OCI-LY3 (cell line): ENCODE measurements around the gene SLC39A6.
A peak's percentile ranks its signal among the peaks of the same experiment; 100 is the strongest.

Experiments
- H2AFZ ChIP-seq: fragments of 200-600, 300-600 bp; shearing (Covaris generic); 2 replicates; pipeline ENCODE4 v1.6.0; 2014; ENCODE audit warnings: antibody characterized with exemption, low read depth, low read length
- H3K27ac ChIP-seq: fragments of 200-600, 300-600 bp; sonication (generic); 2 replicates; pipeline ENCODE4 v1.5.1; 2014; ENCODE audit warnings: mild to moderate bottlenecking, low read length, moderate library complexity, mixed read lengths
- H3K27me3 ChIP-seq: fragments of 200-600, 300-600 bp; sonication (generic); 2 replicates; pipeline ENCODE4 v1.6.1; 2014; ENCODE audit warnings: low read depth, low read length, mixed read lengths
- H3K36me3 ChIP-seq: fragments of 200-600, 300-600 bp; sonication (generic); replicated peaks from 2 replicates; pipeline ENCODE3; 2014; ENCODE audit warnings: low read depth, low read length, mixed read lengths
- H3K4me1 ChIP-seq: fragments of 300-600, 200-600 bp; sonication (generic); 2 replicates; pipeline ENCODE4 v1.6.1; 2014; ENCODE audit warnings: low read length, mixed read lengths
- H3K4me2 ChIP-seq: fragments of 200-600, 300-600 bp; sonication (generic); 2 replicates; pipeline ENCODE4 v1.6.1; 2014; ENCODE audit warnings: low read length, mixed read lengths
- H3K4me3 ChIP-seq: fragments of 300-600, 200-600 bp; sonication (generic); 2 replicates; pipeline ENCODE4 v1.5.1; 2014; ENCODE audit warnings: antibody characterized with exemption, mild to moderate bottlenecking, low read length, moderate library complexity
- H3K79me2 ChIP-seq: fragments of 300-600, 200-600 bp; shearing (Covaris generic); 2 replicates; pipeline ENCODE4 v1.6.1; 2014; ENCODE audit warnings: mild to moderate bottlenecking, low read length, mixed read lengths
- H3K9ac ChIP-seq: fragments of 300-600, 200-600 bp; shearing (Covaris generic); 2 replicates; pipeline ENCODE4 v1.6.0; 2014; ENCODE audit warnings: mild to moderate bottlenecking, low read length, moderate library complexity
- H3K9me3 ChIP-seq: fragments of 200-600, 300-600 bp; shearing (Covaris generic); 2 replicates; pipeline ENCODE4 v1.6.1; 2014; ENCODE audit warnings: low read length, mixed read lengths; ENCODE audit not compliant: insufficient read depth
- H4K20me1 ChIP-seq: fragments of 200-600, 300-600 bp; sonication (generic); 2 replicates; pipeline ENCODE4 v1.6.1; 2016; ENCODE audit warnings: low read length, mixed read lengths; ENCODE audit not compliant: insufficient read depth
- EZH2phosphoT487 ChIP-seq: fragments of 200-600 bp; shearing (Covaris generic); IDR thresholded peaks from 2 replicates; pipeline ENCODE4 v1.6.1; 2018; ENCODE audit warnings: antibody characterized with exemption, mixed run types, low read depth
- TF ChIP-seq, protein P1 (sequence below): fragments of 200-600, 300-600 bp; sonication (generic); IDR thresholded peaks from 2 replicates; pipeline ENCODE4 v1.5.1; 2014; ENCODE audit warnings: antibody characterized with exemption, low read length, low read depth

SLC39A6 gene

DNA sequence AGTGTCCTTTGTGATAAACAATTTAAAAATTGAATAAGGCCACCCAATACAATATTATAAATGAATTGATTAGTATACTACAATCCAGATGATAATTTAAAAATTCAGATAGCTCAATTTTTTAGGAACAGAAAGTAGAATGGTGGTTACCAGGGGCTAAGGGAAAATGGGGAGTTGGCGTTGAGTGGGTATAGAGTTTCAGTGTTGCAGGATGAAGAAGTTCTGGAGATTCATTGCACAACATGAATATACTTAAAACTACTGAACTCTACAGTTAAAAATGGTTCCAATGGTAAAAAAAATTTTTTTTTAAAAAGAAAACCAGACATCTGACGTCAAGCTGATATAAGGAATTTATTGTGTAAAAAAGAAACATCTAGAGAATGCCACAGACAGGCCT is 20.9 kb downstream of the SLC39A6 start:
- peak overlapping the region; percentile 48 for H3K4me2 ChIP-seq
- no peak overlapping the region for H3K9ac ChIP-seq
- no peaks in the 10 kb centered on the region for H3K9me3 ChIP-seq
- no peaks in the 10 kb centered on the region; the same call in 1 of the 2 replicates for H4K20me1 ChIP-seq
- H3K4me3 ChIP-seq: no peak overlapping the region
- H2AFZ ChIP-seq: no peak overlapping the region
- no peaks in the 10 kb centered on the region for H3K27me3 ChIP-seq
- TF ChIP-seq EZH2phosphoT487: no peak
- TF ChIP-seq, protein P1, sequence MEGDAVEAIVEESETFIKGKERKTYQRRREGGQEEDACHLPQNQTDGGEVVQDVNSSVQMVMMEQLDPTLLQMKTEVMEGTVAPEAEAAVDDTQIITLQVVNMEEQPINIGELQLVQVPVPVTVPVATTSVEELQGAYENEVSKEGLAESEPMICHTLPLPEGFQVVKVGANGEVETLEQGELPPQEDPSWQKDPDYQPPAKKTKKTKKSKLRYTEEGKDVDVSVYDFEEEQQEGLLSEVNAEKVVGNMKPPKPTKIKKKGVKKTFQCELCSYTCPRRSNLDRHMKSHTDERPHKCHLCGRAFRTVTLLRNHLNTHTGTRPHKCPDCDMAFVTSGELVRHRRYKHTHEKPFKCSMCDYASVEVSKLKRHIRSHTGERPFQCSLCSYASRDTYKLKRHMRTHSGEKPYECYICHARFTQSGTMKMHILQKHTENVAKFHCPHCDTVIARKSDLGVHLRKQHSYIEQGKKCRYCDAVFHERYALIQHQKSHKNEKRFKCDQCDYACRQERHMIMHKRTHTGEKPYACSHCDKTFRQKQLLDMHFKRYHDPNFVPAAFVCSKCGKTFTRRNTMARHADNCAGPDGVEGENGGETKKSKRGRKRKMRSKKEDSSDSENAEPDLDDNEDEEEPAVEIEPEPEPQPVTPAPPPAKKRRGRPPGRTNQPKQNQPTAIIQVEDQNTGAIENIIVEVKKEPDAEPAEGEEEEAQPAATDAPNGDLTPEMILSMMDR: no peak
- H3K36me3 ChIP-seq: peaks cover 36% of the 10 kb centered on the region
- H3K27ac ChIP-seq: no peak overlapping the region
- no peaks in the 10 kb centered on the region for H3K79me2 ChIP-seq
- peaks cover 20% of the 10 kb centered on the region for H3K4me1 ChIP-seq

DNA sequence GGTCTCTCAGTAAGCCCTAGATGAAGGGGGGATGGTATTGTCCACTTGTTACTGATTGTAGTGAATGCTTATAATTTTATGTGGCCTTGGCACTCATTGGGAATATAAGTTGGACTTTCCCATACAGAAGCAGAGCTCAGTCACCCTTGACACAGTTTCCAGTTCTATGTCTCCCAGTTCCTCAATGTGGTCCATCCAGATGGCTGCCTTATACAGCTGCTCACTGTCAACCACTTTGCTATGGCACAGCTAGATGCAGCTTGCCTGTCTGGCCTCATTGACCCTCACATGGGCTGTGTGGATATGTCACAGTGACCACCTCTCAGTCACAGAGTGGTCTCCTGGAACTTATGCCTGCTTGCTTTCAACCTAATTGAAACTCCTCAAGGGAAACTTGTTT is 21.7 kb downstream of the SLC39A6 start:
- Histone ChIP-seq H3K4me1 (peaks cover 20% of the 10 kb centered on the region), H3K36me3 (peaks cover 31% of the 10 kb centered on the region), H3K79me2 (no peaks in the 10 kb centered on the region), H3K4me3 (no peak overlapping the region; the same call in 1 of the 2 replicates), H3K9me3 (peaks cover under 1% of the 10 kb centered on the region; the same call in 1 of the 2 replicates), H3K27ac (peak overlapping the region; percentile 45), H3K4me2 (peak overlapping the region; percentile 48), H3K27me3 (no peaks in the 10 kb centered on the region), H3K9ac (no peak overlapping the region), H4K20me1 (no peaks in the 10 kb centered on the region; the same call in 1 of the 2 replicates), H2AFZ (no peak overlapping the region)
- no peak for TF ChIP-seq EZH2phosphoT487

DNA sequence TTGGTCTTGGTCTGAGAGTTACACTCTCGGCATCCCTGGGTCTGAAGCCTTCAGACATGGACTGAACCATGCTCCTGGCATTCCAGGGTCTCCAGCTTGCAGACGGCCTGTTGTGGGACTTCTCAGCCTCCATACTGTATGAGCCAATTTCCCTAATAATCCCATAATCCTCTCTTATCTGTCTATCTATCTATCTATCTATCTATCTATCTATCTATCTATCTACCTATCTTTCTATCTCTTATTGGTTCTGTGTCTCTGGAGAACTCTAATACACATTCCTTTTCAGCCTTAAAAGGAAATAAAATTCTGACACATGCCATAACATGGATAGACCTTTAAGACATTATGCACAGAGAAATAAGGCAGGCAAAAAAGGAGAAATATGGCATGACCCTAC is 24.4 kb downstream of the SLC39A6 start:
- Histone ChIP-seq H3K4me2 (no peak overlapping the region), H3K4me1 (peaks cover 20% of the 10 kb centered on the region), H4K20me1 (no peaks in the 10 kb centered on the region; the same call in 1 of the 2 replicates), H2AFZ (no peak overlapping the region), H3K27me3 (no peaks in the 10 kb centered on the region), H3K9me3 (peaks cover 10% of the 10 kb centered on the region; the same call in 1 of the 2 replicates), H3K27ac (no peak overlapping the region), H3K4me3 (no peak overlapping the region), H3K9ac (no peak overlapping the region), H3K79me2 (no peaks in the 10 kb centered on the region), H3K36me3 (peaks cover 17% of the 10 kb centered on the region)
- TF ChIP-seq EZH2phosphoT487: no peak
- TF ChIP-seq, protein P1: no peak

DNA sequence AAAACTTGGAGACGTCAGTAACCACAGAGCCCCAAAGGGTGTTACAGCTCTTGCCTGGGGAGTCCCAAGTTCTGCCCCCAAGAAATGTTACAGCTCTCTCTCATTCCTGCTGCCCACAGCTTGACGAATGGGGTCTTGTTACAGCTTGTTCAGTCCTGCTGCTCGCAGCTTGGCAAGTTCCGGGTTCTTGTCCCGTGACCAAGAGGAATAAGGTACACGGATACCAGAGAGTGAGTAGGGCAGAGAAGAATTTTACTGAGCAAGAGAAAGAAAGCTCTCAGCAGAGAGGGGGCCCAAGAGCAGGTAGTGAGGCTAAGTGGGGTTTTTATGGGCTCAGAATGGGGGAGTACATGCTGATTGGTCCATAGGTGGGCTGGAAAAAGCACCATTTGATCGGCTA is 27.2 kb downstream of the SLC39A6 start:
- TF ChIP-seq EZH2phosphoT487: no peak
- TF ChIP-seq, protein P1: no peak

More for the DNA sequence above, 27.2 kb downstream of the SLC39A6 start:
- no peaks in the 10 kb centered on the region; the same call in 1 of the 2 replicates for H4K20me1 ChIP-seq
- H3K4me3 ChIP-seq: no peak overlapping the region
- H3K4me2 ChIP-seq: no peak overlapping the region
- peaks cover 3% of the 10 kb centered on the region for H3K36me3 ChIP-seq
- H3K9ac ChIP-seq: no peak overlapping the region
- H3K4me1 ChIP-seq: peaks cover 3% of the 10 kb centered on the region
- no peak overlapping the region for H3K27ac ChIP-seq
- H3K27me3 ChIP-seq: no peaks in the 10 kb centered on the region
- H2AFZ ChIP-seq: no peak overlapping the region
- H3K9me3 ChIP-seq: peaks cover 10% of the 10 kb centered on the region; the same call in 1 of the 2 replicates
- no peaks in the 10 kb centered on the region for H3K79me2 ChIP-seq
